Fibroblast of villous mesenchyme (primary cell): ENCODE data around the gene PRF1. TPM values are rescaled to one million over a fixed set of nuclear protein-coding genes. Genes with fewer than 3 reads are reported as not detected.

Source experiments
- DNase-seq: peaks from one replicate; pipeline ENCODE4 v3.0.0-alpha.2; 2010; ENCODE audit warnings: low read depth
- H3K4me3 ChIP-seq: 2 replicates; pipeline ENCODE4 v1.5.1; 2011; ENCODE audit warnings: low read depth, mild to moderate bottlenecking, low read length
- total RNA-seq: library from RNA; depleted of rRNA; stranded (reverse); fragments of >200 nt; gene quantifications from 2 replicates; pipeline ENCODE4 v1.2.3, GENCODE V29; 2012
- TF ChIP-seq, protein P1 (sequence below): IDR thresholded peaks from 2 replicates; pipeline ENCODE4 v1.5.1; 2012; ENCODE audit warnings: low read depth, mild to moderate bottlenecking, low read length; ENCODE audit not compliant: insufficient read depth

The PRF1 gene
- total RNA-seq, 1 donor = not detected

DNA sequence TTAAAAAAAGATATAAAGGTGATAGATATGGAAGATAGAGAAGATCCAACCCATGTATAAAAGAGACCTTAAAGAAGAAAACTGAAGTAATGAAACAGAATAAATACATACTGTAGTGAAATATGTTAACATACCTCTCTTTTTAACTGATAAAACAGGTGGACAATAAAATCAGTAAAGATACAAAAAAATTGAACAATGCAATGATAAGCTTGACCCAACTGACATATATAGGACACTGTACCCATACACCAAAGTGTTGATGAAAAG, 17.4 kb upstream of the PRF1 start:
- no peak for DNase-seq
- TF ChIP-seq, protein P1, sequence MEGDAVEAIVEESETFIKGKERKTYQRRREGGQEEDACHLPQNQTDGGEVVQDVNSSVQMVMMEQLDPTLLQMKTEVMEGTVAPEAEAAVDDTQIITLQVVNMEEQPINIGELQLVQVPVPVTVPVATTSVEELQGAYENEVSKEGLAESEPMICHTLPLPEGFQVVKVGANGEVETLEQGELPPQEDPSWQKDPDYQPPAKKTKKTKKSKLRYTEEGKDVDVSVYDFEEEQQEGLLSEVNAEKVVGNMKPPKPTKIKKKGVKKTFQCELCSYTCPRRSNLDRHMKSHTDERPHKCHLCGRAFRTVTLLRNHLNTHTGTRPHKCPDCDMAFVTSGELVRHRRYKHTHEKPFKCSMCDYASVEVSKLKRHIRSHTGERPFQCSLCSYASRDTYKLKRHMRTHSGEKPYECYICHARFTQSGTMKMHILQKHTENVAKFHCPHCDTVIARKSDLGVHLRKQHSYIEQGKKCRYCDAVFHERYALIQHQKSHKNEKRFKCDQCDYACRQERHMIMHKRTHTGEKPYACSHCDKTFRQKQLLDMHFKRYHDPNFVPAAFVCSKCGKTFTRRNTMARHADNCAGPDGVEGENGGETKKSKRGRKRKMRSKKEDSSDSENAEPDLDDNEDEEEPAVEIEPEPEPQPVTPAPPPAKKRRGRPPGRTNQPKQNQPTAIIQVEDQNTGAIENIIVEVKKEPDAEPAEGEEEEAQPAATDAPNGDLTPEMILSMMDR = no peak
- H3K4me3 ChIP-seq = no peak overlapping the region

DNA sequence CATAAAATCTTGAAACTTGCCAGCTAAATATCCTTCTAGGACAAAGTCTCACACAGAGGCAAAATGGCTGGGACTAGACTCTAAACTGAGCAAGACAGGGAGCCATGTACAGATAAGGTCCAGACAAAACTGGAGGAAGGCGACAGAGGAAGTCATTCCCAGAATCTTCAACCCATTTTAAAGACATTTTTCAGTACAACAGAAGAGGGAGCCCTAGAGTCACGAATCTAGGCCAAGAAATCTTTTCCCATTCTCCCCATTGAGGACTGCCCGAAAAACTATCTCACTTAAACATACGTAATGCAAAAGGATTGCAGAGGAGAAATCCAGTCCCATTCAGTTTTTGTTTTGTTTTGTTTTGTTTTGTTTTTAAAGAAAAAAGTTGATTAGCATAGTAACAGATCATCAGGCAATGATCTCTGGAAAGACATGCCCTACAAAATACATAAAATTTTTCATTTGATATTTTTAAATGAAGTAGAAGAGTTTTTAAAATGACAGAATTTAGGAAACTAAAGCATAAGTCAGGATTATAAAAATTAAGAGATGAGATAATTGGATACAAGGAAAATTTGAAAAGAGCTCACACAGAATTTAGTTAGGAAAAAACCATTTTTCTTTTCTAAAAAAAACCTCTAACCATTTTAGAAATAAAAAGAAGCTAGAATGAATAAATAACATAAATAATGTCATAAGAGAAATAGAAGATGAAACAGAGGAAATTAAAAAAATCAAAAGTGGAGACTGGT, 16.9 kb upstream of the PRF1 start:
- no peak overlapping the region for H3K4me3 ChIP-seq
- peak; percentile 55 for DNase-seq
- TF ChIP-seq, protein P1 = peak; percentile 42

DNA sequence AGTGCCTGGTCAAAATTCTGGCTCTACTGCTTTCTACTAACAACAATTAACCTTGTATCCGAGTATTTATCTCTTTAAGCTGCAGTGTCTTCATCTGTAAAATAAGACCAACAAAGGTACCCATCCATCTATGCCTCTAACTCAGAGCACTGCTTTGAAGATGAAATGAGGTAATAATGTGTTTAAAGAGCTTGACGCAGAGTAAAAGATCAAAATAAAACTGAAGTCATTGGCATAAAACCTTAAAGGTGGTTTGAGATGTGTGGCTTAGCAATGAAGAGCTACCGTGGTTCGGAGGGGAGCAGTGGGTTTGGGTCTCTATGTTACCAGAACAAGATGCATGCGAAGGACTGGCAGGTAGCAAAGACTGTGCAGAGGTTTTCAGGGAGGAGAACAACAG, 16.1 kb upstream of the PRF1 start:
- TF ChIP-seq, protein P1 = no peak
- no peak overlapping the region for H3K4me3 ChIP-seq
- no peak for DNase-seq

DNA sequence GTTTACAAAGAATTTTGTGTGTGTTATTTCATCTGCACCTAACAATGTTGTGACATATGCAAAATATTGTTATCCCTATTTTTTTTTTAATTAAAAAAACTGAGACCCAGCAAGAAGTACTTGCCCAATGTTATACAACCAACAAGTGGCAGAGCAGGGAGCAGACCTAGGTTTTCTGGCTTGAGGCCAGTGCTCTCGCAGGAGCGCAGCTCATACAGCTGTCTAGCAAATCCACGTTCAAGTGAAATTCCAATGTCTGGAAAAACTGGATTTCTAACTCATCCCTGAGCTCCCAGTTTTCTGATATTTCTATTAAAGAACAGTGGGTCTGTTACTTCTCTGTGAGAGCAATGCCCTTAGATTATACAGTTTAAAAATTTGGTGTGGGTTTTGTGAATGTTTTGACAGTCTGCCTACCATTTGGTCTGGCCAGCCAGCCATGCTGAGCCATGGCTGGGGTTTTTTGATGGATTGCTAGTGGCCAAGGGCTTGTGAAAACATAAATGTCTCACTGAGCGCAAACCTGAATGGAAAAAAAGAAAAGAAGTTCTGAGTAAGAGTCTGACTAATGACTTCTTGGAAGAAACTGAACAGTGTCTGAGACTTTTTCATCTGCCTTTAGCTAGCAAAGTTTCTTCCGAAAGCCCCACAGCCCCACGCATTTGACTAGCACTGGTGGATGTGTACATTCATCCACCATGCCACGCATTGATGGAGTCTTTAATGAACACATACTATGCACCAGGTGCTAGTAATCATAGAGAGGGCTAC, 15.4 kb upstream of the PRF1 start:
- no peak overlapping the region for H3K4me3 ChIP-seq
- peak; percentile 31 for DNase-seq
- TF ChIP-seq, protein P1 = no peak

DNA sequence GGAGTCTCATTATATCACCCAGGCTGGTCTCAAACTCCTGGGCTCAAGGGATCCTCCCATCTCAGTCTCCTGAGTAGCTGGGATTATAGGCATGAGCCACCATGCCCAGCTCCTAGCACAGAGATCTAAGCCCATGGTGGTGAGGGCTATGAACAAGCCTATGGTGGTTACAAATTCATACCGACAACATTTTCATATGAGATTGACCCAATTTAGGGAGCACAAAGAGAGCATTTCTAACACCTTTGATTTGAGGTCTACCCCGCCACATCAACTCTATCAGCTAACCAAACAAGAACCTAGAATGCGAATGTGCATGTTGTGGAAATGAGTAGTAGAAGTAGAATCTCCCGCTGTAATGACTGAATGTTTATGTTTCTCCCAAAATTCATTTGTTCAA, 14.2 kb upstream of the PRF1 start:
- TF ChIP-seq, protein P1 = no peak
- DNase-seq = no peak
- no peak overlapping the region for H3K4me3 ChIP-seq

DNA sequence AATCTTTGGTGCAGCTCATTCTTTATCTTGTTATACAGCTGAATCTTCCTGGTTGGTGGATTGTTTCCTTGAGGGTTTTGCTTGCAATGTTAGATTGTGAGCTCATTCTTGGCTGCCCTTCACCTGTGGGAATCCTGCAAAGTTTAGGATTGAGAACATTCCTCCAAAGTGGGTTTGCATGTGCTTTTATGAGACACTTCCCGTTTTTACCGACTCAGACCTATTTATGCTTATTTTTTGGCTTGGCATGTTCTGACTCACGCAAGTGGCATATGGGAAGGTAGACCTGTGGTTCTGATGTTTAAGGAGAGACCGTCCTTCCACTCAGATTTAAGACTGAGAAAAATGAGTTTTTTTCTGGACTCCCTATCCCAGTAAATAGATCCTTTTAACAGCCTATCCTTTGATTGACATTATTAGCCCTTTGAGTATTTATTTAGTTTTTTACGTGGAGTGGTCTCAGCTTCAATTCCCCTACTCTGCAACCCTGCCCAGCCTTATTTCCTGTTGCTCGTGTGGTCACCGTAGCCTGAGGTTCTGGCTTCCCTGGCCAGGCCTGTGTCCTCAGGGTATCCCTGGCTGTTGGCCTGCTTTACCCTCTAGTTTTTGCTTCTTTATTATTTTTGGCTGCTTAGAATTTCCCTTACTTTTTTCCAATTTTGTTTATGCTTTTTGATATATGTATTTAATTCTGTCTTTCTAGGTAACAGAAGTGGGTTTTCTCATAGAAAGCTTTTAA, 13.4 kb upstream of the PRF1 start:
- H3K4me3 ChIP-seq = no peak overlapping the region
- TF ChIP-seq, protein P1 = no peak
- no peak for DNase-seq
